Spleen (tissue), 7 donors: ENCODE results near the gene STX16.
A peak's percentile ranks its signal among the peaks of the same experiment; 100 is the strongest.

Source experiments
- POLR2A ChIP-seq, 3 donors: fragments of 450-650 bp; IDR thresholded peaks; one replicate each; pipeline ENCODE4 v1.5.1; 2017; ENCODE audit warnings: antibody characterized with exemption in 3 of 3, mild to moderate bottlenecking in 1 of 3
- POLR2AphosphoS5 ChIP-seq, 3 donors: sonication (generic); formaldehyde crosslinking; IDR thresholded peaks; one replicate each; pipeline ENCODE4 v1.5.1; 2017; ENCODE audit warnings: antibody characterized with exemption in 3 of 3
- TF ChIP-seq, protein P1 (sequence below), 11 experiments: fragments of 200-600 bp in 7 of 11; fragments of 450-650 bp in 4 of 11; sonication (generic) in 4 of 11; IDR thresholded peaks in 8 of 11; conservative IDR thresholded peaks in 3 of 11; 1 replicate in 7 of 11; 2 replicates in 4 of 11; pipeline versions ENCODE4 v1.4.0 to v1.8.0; 2016 to 2021; ENCODE audit warnings: antibody characterized with exemption in 11 of 11, inconsistent platforms in 4 of 11, mild to moderate bottlenecking in 1 of 11
- donor health status: DM: no; HTN: no; CAD: no; lungs with moderate emphysema.
- donor health status: DM: no; HTN: no; CAD: no.
- donor health status: DM: no; HTN: no; CAD: no.

DNA sequence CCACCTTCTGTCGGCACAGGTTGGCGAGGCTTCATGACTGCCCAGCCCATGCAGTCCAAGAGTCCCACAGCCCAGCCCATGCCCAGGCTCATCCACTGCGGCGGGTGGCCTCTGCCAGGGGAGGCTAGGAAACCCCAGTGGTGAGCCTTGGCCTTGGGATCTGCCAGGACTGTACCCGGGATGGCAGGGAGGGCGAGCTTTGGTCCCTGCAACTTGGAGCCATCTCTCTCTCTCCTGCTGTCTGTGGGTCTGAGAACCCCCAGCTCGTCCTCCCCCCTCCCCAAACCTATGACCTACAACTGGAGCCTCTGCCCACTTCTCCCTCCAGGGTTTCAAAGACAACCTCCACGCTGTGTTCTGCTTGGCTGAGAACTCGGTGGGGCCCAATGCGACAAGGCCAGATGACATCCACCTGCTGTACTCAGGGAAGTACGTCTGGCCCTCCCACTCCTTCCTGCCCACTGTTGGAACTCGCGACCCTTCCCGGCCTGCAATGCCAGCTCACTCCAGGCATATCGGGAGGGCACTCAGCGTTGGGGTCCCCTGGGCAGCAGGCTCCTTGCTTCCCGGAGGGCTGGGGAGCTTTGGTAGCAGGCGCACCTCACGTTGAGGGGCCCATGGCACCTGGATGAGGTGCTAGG lies 61.2 kb downstream of the STX16 start:
- TF ChIP-seq, protein P1, sequence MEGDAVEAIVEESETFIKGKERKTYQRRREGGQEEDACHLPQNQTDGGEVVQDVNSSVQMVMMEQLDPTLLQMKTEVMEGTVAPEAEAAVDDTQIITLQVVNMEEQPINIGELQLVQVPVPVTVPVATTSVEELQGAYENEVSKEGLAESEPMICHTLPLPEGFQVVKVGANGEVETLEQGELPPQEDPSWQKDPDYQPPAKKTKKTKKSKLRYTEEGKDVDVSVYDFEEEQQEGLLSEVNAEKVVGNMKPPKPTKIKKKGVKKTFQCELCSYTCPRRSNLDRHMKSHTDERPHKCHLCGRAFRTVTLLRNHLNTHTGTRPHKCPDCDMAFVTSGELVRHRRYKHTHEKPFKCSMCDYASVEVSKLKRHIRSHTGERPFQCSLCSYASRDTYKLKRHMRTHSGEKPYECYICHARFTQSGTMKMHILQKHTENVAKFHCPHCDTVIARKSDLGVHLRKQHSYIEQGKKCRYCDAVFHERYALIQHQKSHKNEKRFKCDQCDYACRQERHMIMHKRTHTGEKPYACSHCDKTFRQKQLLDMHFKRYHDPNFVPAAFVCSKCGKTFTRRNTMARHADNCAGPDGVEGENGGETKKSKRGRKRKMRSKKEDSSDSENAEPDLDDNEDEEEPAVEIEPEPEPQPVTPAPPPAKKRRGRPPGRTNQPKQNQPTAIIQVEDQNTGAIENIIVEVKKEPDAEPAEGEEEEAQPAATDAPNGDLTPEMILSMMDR (IDR thresholded peaks at IDR 0.05 in 8 of 11, conservative IDR thresholded peaks at IDR 0.05 in 3 of 11), result no peak
- TF ChIP-seq POLR2A (IDR thresholded peaks at IDR 0.05), result no peak
- peak in 1 of 3 donors; percentile 33 for TF ChIP-seq POLR2AphosphoS5 (IDR thresholded peaks at IDR 0.05)
